ENCODE measurements around the gene MAP3K15. TPM values are rescaled to one million over a fixed set of nuclear protein-coding genes. Genes with fewer than 3 reads are reported as not detected.

The MAP3K15 gene
- total RNA-seq, 1 donor = not detected

GRCh38 chrX:19360903-19361302 lies 154.4 kb downstream of the MAP3K15 start:
- DNase-seq (ENCODE audit: low read depth) = no peak
- H3K4me3 ChIP-seq (ENCODE audit: low read depth, low read length) = no peak overlapping the region
- no peak for TF ChIP-seq CTCF (IDR thresholded peaks at IDR 0.05; ENCODE audit: insufficient read depth, low read length)

GRCh38 chrX:19358521-19358920 lies 156.8 kb downstream of the MAP3K15 start:
- no peak for DNase-seq (ENCODE audit: low read depth)
- no peak for TF ChIP-seq CTCF (IDR thresholded peaks at IDR 0.05; ENCODE audit: insufficient read depth, low read length)
- H3K4me3 ChIP-seq (ENCODE audit: low read depth, low read length) = no peak overlapping the region

GRCh38 chrX:19354625-19355024 lies 160.7 kb downstream of the MAP3K15 start:
- DNase-seq (ENCODE audit: low read depth) = no peak
- H3K4me3 ChIP-seq (ENCODE audit: low read depth, low read length) = no peak overlapping the region
- TF ChIP-seq CTCF (IDR thresholded peaks at IDR 0.05; ENCODE audit: insufficient read depth, low read length) = no peak

- no peak overlapping the region for H3K4me3 ChIP-seq (ENCODE audit: low read depth, low read length)
- DNase-seq (ENCODE audit: low read depth) = no peak
- no peak for TF ChIP-seq CTCF (IDR thresholded peaks at IDR 0.05; ENCODE audit: insufficient read depth, low read length)
Observed at GRCh38 chrX:19350941-19351384, 164.3 kb downstream of the MAP3K15 start.

GRCh38 chrX:19349264-19349663 lies 166.0 kb downstream of the MAP3K15 start:
- DNase-seq (ENCODE audit: low read depth) = no peak
- TF ChIP-seq CTCF (IDR thresholded peaks at IDR 0.05; ENCODE audit: insufficient read depth, low read length) = no peak
- no peak overlapping the region for H3K4me3 ChIP-seq (ENCODE audit: low read depth, low read length)

GRCh38 chrX:19347916-19348315 lies 167.4 kb downstream of the MAP3K15 start:
- H3K4me3 ChIP-seq (ENCODE audit: low read depth, low read length) = no peak overlapping the region
- DNase-seq (ENCODE audit: low read depth) = peak; percentile 15
- no peak for TF ChIP-seq CTCF (IDR thresholded peaks at IDR 0.05; ENCODE audit: insufficient read depth, low read length)

GRCh38 chrX:19344661-19345060 lies 170.6 kb downstream of the MAP3K15 start:
- no peak for DNase-seq (ENCODE audit: low read depth)
- peak overlapping the region; percentile 75 for H3K4me3 ChIP-seq (ENCODE audit: low read depth, low read length)
- no peak for TF ChIP-seq CTCF (IDR thresholded peaks at IDR 0.05; ENCODE audit: insufficient read depth, low read length)
